ENCODE measurements around the gene INTS13. TPM values are rescaled to one million over a fixed set of nuclear protein-coding genes. Genes with fewer than 3 reads are reported as not detected.

INTS13 gene
- total and polyA plus RNA-seq, 2 of the 13 experiments (the other 11 are each of a cell fraction or from before 2014, with no cell fraction given) = 16.3 to 43.7 TPM

DNA sequence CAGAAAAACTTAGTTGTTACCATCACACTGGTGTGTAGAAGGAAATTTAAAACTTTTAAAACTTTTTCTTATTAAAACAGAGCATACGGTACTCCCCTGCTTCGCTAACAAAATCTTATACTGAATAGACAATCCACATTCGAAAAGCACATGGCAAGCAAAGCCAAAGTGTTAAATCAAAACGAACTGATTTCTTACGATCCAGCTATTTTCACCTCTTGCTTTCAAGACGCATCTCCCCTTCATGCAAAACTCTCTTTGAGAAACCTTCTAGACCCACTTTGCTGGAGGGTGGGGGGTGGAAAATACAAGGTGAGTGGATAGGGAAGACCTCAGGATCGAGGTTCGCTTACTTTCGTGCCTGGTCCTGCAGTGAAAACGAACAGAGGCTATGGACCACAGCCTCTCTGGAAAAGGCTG lies 328 bp downstream of the INTS13 start:
- CTCF ChIA-PET (ENCODE audit: low intra/inter-chr PET ratio, low total read pairs) = no interaction called here
- TF ChIP-seq ATM (IDR thresholded peaks at IDR 0.05; ENCODE audit: borderline replicate concordance) = no peak
- TF ChIP-seq SIX1 (CRISPR knock-in tag; IDR thresholded peaks at IDR 0.05; ENCODE audit: borderline replicate concordance) = no peak
- TF ChIP-seq CREB1 (IDR thresholded peaks at IDR 0.05) = no peak
- no peak for TF ChIP-seq CREB1 (CRISPR knock-in tag; IDR thresholded peaks at IDR 0.05)
- peak; percentile 6; the same call in 1 of the 2 replicates for TF ChIP-seq ARNTL (CRISPR knock-in tag; IDR thresholded peaks at IDR 0.05)
- TF ChIP-seq GTF2F1 (IDR thresholded peaks at IDR 0.05; ENCODE audit: low read length) = no peak
- no peak for TF ChIP-seq ZNF274 (CRISPR knock-in tag; IDR thresholded peaks at IDR 0.05)
- TF ChIP-seq, protein P1, sequence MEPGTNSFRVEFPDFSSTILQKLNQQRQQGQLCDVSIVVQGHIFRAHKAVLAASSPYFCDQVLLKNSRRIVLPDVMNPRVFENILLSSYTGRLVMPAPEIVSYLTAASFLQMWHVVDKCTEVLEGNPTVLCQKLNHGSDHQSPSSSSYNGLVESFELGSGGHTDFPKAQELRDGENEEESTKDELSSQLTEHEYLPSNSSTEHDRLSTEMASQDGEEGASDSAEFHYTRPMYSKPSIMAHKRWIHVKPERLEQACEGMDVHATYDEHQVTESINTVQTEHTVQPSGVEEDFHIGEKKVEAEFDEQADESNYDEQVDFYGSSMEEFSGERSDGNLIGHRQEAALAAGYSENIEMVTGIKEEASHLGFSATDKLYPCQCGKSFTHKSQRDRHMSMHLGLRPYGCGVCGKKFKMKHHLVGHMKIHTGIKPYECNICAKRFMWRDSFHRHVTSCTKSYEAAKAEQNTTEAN (CRISPR knock-in tag; conservative IDR thresholded peaks at IDR 0.05) = no peak
- TF ChIP-seq, protein P2, sequence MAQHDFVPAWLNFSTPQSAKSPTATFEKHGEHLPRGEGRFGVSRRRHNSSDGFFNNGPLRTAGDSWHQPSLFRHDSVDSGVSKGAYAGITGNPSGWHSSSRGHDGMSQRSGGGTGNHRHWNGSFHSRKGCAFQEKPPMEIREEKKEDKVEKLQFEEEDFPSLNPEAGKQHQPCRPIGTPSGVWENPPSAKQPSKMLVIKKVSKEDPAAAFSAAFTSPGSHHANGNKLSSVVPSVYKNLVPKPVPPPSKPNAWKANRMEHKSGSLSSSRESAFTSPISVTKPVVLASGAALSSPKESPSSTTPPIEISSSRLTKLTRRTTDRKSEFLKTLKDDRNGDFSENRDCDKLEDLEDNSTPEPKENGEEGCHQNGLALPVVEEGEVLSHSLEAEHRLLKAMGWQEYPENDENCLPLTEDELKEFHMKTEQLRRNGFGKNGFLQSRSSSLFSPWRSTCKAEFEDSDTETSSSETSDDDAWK (CRISPR knock-in tag; IDR thresholded peaks at IDR 0.05) = no peak
- TF ChIP-seq CC2D1A (CRISPR knock-in tag; IDR thresholded peaks at IDR 0.05) = 0 out of 2 replicates have a peak, but pooled peaks have one; percentile 62
- TF ChIP-seq RCOR2 (CRISPR knock-in tag; IDR thresholded peaks at IDR 0.05) = no peak
- TF ChIP-seq, protein P3, sequence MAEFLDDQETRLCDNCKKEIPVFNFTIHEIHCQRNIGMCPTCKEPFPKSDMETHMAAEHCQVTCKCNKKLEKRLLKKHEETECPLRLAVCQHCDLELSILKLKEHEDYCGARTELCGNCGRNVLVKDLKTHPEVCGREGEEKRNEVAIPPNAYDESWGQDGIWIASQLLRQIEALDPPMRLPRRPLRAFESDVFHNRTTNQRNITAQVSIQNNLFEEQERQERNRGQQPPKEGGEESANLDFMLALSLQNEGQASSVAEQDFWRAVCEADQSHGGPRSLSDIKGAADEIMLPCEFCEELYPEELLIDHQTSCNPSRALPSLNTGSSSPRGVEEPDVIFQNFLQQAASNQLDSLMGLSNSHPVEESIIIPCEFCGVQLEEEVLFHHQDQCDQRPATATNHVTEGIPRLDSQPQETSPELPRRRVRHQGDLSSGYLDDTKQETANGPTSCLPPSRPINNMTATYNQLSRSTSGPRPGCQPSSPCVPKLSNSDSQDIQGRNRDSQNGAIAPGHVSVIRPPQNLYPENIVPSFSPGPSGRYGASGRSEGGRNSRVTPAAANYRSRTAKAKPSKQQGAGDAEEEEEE (CRISPR knock-in tag; IDR thresholded peaks at IDR 0.05; ENCODE audit: borderline replicate concordance) = 0 out of 2 replicates have a peak, but pooled peaks have one; percentile 15
- TF ChIP-seq SAFB2 (CRISPR knock-in tag; IDR thresholded peaks at IDR 0.05; ENCODE audit: borderline replicate concordance, low read depth) = 0 out of 2 replicates have a peak, but pooled peaks have one; percentile 13
- no peak for TF ChIP-seq POLR2G (IDR thresholded peaks at IDR 0.05; ENCODE audit: low read depth, low read length)
- TF ChIP-seq SRY (CRISPR knock-in tag; IDR thresholded peaks at IDR 0.05) = no peak
- TF ChIP-seq ZNF629 (CRISPR knock-in tag; conservative IDR thresholded peaks at IDR 0.05) = no peak
- TF ChIP-seq ZNF235 (CRISPR knock-in tag; IDR thresholded peaks at IDR 0.05; ENCODE audit: borderline replicate concordance) = no peak
- TF ChIP-seq ZNF460 (CRISPR knock-in tag; IDR thresholded peaks at IDR 0.05; ENCODE audit: borderline replicate concordance) = no peak
- TF ChIP-seq, protein P4, sequence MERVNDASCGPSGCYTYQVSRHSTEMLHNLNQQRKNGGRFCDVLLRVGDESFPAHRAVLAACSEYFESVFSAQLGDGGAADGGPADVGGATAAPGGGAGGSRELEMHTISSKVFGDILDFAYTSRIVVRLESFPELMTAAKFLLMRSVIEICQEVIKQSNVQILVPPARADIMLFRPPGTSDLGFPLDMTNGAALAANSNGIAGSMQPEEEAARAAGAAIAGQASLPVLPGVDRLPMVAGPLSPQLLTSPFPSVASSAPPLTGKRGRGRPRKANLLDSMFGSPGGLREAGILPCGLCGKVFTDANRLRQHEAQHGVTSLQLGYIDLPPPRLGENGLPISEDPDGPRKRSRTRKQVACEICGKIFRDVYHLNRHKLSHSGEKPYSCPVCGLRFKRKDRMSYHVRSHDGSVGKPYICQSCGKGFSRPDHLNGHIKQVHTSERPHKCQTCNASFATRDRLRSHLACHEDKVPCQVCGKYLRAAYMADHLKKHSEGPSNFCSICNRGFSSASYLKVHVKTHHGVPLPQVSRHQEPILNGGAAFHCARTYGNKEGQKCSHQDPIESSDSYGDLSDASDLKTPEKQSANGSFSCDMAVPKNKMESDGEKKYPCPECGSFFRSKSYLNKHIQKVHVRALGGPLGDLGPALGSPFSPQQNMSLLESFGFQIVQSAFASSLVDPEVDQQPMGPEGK (CRISPR knock-in tag; IDR thresholded peaks at IDR 0.05) = no peak
- TF ChIP-seq, protein P5, sequence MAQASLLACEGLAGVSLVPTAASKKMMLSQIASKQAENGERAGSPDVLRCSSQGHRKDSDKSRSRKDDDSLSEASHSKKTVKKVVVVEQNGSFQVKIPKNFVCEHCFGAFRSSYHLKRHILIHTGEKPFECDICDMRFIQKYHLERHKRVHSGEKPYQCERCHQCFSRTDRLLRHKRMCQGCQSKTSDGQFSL (CRISPR knock-in tag; IDR thresholded peaks at IDR 0.05) = no peak

More for the DNA sequence above, 328 bp downstream of the INTS13 start:
- H3K27ac ChIP-seq (ENCODE audit: extremely low read length, insufficient read depth, low read length) = peak overlapping the region; percentile 92
- H3K79me2 ChIP-seq (ENCODE audit: insufficient read depth, low read length) = peaks cover 71% of the 10 kb centered on the region
- H3K36me3 ChIP-seq (replicated peaks in 1 of 2; ENCODE audit: control insufficient read depth in 1 of 2, insufficient read depth in 2 of 2, low read length in 2 of 2) = peaks cover 1 to 3% of the 10 kb centered on the region in 2 experiments; a peak in 3 of 5 replicates
- intact Hi-C loops (cut with micrococcal nuclease; ENCODE audit: unreplicated experiment) = loop anchor here (5.0 kb wide), 1 partner anchor 50 kb away; no protein-coding TSS in a partner anchor
- POLR2A ChIA-PET = no interaction called here
- WGBS (ENCODE audit: low lambda C conversion rate) = 2% methylated on average over 10 of the region's 10 CpGs
- H3K4me3 ChIP-seq (replicated peaks in 1 of 3; ENCODE audit: insufficient read depth in 1 of 3, low read depth in 2 of 3, low read length in 3 of 3) = peak overlapping the region; percentile 88 to 99 (median 91)
- ATAC-seq (no peak), DNase-seq (ENCODE audit: low spot score) (no peak), FAIRE-seq (no peak)
- no TSS peak for BruUV-seq (replicated peaks)
- H2AFZ ChIP-seq (ENCODE audit: low read length) = peak overlapping the region; percentile 39
- H3K9ac ChIP-seq (ENCODE audit: insufficient read depth, low read depth, low read length) = peak overlapping the region; percentile 94
- peaks cover 43% of the 10 kb centered on the region for H3K4me1 ChIP-seq (ENCODE audit: insufficient read depth, low read length)
- no peaks in the 10 kb centered on the region for H3K9me3 ChIP-seq (ENCODE audit: low read length)
- no peaks in the 10 kb centered on the region; a peak in 1 of 5 replicates for H3K27me3 ChIP-seq (ENCODE audit: control insufficient read depth in 1 of 2, insufficient read depth in 2 of 2, low read length in 2 of 2)
- H4K20me1 ChIP-seq (ENCODE audit: insufficient read depth, low read length) = peaks cover 10% of the 10 kb centered on the region
- peak overlapping the region; percentile 90 for H3K4me2 ChIP-seq (ENCODE audit: low read depth, low read length)
- in situ Hi-C loops (cut with HindIII; ENCODE audit: extremely low pct_ligation_motif_present, low pct_unique_long_range_greater_than_20kb) = loop anchor here (5.0 kb wide), 1 partner anchor 75 kb away; the partner anchor contains the start of gene TM7SF3

All from HepG2 (cell line).